Embryonic facial prominence (tissue), 1 donor: ENCODE results near the gene PRR5L.

Experiments used
- DNase-seq: peaks from one replicate; pipeline ENCODE4 v3.0.0-alpha.2; 2016; ENCODE audit errors: extremely low spot score

The PRR5L gene

DNA sequence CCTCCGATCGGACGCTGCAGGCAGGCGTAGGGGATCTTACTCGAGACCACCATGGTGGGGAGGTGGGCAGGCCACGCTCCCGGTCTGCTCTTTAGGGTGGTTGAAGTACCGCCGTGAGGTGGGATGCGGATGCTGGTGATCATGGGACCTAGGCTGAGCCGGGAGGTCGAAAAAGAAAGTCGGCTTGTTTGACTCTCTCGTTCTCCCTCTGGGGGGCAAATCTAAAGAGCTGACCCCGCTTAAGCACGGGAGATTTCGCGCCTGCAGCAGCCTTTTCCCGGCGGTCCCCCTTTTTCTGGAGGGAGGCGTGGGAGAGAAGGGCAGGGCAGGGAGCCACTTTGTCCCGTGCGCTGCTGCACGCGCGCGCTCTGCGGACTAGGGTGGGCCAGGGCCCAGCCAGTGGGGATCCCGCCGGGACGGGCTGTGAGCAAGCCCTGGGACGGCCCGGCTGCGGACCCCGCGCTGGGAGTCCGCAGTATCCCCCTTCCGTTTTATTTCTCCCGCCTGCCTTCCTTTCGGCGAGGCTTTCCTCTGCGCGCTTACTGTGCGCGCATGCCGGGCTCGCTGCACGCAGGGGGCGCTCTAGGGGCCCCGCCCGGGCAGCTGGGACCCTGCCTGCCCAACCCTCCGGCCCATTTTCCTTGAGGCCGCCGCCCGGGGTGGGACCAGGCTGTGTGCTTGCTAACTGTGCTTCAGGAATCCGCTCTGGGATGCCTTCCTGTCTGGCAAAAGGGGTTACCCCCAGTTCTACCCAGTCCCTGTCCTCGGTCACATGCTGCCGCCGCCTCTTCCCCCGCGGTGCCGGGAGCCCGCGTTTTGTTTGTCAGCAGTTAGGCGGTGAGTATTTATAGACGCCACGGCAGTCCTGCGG, 81.0 kb downstream of the PRR5L start:
- DNase-seq: no peak

DNA sequence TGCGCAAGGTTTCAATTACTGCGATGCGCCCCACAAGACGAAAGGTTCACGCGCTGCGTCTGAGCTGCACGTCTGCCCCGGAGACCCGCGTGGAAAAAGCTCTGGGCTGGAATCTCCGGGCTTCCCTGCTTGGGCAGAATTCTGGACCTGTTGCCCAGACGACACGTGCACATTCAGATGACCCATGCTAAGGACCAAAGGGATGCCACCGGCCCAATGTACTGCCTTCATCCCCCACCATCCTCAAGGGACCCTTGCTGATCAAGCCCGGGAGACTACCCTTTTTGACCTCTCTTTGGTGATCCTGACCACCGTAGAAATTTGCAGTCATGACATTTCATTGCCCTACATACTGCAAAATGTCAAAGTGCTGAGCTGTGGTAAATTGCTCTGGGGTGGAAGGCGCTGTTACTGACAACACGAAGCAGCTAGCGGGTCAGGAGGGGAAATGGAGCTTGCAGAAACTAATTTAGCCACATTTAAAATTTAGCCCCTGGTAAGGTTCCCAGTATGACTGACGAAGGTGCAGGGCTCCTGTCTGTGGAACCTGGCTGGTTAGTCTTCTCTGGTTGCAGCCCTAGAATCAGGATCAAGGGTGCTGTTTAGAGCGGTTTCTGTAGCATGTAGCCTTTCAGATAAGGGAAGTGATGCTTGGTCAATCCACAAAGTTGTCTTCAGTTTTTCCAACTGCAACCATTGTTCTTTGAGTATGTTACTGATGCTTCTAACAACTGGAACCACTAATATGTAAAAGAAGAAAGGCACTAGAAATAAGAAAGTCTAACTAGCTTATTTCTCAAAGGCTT, 81.9 kb downstream of the PRR5L start:
- no peak for DNase-seq

DNA sequence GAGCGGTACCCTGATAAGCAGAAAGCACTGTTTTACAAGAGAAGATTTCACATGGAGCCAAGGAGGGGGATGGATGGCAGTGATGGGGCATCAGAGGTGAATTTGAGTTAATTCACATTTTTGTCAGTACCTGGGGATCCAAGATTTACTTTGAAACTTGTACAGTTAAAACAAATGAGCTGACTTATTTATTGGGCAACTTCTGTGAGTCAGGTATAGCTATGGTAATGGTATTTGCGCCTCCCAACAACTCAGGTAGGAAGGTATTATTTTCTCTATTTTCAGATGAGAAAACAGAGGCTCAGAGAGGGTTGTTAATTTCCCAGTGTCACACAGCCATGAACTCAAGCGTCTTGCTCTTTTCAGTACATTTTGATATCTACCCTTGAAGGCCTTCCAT, 83.6 kb downstream of the PRR5L start:
- DNase-seq: no peak

DNA sequence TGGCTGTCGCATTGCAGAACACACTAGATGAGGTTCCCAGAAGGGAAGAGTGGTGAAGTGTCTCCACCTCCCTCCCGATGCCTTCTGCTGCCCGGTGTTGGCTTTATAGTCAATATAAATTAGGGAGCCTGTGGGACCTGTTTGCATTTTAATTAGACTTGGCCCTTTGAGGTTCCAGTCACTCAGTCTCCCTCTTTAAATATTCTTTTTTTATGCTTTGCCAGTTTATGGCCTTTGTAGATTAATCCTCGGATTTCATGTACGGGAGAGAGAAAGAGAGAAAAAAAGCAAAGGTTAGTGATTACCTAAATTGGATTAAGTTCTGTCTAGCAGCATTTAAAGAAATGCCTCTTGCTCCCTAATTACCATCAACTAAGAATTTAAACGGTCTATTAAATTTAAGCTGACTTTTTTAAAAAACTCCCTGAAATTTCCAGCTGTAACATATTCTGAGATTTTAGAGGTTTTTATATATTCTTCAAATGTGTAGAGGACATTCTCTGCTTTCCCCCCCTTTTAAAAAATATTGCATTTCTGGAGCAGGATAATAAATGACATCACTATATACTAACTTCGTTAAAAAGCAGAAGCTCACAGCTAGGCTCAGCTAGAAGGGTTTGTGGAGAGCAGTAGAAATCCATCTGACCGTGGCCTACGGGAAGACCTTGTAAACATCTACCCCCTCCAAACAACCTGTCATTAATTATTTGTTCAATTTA, 84.4 kb downstream of the PRR5L start:
- no peak for DNase-seq

DNA sequence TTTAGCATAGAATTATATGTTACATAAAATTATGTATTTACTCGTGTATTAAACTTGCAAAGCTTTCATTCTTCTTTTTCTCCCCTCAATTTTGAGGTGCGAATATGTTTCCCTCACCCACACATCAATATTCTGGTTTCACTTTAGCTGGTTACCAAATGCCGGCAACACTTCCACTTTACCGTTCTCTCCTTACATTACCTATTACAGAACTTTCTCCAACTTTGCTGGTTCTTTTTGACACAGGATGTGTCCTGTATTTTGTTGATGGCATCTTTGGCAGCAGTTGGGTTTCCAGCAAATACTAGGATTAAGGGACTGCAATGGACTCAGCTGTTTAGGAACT, 84.9 kb downstream of the PRR5L start:
- no peak for DNase-seq

DNA sequence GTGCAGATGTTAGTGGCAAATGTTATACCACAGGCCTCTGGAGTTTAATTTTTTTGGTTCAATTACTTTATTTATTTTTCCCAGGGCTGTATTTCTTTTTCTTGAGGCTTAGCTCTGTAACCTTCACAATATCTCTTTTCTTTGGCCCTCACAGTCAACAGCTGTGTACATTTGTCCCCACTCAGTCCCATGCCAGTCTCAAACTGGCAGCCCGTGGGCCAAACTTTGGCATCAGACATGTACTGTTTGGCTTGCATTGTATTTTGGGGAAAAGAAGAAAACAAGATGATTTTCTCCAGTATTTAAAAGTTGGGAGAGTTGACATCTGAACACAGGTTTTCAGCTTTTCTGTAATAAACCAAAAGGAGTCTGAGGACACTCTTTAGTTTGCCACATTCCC, 87.1 kb downstream of the PRR5L start:
- DNase-seq: no peak

DNA sequence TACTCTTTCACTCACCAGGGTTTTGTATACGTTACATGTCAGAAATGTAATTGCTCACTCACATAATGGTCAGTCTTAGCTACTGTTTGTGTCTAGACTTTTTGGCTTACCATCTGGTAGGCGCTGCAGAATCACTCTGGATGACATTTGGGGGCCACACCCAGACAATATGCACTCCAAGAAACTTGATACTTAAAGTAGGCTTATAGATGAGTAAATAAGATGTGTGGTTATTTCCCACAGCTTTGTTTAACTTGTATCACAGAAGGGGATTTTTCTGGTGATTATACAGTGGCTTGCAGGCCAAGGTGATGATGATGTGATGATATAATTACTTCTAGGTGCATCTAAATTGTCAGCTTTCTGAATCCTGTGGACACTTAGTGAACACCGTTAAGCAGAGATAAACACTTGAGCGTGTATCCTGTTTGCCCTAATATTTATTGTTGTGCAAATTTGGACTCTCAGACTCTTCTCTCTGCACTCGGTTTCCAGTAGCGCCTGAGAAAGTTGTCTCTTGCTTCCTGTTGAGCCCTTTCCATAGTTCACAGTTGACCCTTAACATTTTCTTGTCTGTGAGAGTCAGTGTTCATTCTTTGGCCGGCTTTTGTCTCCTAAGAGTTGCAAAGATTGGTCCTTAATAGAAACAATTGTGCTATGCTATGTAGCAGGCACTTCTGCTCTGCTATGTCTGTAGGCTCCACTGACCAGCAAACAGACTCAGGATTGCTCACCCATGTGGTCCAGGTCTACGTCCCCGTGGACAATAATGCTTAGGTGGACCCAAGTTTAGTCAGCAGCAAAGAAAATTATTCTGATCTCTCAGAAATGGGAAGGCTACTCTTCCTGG, 89.3 kb downstream of the PRR5L start:
- DNase-seq: no peak

DNA sequence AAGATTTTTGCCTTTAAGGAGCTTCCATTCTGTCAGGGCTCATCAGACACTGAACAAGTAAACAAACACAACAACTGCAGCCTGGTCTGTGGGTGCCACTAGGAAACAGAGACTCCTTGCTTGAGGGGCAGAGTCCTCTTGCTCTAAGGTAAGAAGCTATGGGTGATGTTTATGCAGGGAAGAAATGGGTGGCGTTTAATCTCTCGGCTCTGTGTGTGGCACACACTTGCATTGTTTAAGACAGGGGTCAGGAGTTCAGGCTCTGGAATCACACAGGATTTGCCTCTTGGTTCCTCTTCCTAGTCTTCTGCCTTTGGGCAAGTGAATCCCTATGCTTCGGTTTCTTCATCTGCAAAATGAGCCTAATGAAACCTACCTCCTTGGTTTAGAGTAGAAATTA, 90.3 kb downstream of the PRR5L start:
- DNase-seq: no peak

DNA sequence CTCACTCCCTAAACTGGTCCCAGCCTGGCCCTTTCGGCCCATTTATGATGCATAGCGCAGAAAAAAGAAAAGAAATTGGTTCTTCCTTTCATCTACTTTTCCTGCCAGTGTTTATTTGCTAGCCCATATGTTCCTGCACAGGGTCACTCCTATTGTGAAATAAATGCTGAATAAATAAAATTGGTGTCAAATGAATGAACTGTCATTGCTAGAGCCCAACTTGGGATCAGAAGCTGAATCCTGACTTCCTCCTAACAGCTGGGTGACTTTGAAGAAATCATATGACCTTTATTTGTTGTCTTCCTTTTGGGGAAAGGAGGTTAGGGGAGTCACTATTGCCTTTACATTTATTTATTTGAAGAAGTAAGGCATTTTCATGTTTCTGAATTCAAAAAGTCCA, 92.0 kb downstream of the PRR5L start:
- no peak for DNase-seq

DNA sequence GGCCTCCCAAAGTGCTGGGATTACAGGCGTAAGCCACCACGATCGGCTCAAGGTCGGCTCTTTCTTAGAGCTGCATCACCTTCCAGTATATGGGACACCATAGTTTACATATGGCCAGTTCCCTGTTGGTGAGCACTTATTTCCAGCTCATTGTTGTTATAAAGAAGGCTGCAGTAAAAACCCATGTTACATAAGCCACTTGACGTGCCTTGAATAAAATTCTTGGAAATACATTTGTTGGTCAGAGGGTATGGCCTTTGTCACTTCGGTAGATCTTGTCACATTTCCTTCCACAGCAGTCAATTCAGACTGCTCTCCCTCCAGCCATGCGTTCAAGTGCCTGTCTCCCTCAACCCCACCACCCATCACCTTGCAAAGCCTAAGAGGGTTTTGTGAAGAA, 92.9 kb downstream of the PRR5L start:
- no peak for DNase-seq

DNA sequence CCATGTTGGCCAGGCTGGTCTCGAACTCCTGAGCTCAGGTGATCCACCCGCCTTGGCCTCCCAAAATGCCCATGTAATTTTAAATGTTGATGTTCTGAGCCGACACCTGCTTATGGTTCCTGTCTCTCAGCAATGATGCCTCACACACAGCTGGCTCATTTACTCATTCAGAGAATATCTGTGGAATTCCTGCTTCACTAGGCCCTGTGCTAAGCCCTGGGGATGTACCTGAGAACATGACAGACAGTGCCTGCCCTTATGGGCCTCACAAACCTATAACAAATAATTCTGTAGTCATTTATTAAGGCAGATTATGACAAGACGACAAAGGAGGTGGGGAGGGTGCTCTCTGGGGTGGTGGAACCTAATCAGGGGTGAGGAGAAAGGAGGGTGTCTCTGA, 93.7 kb downstream of the PRR5L start:
- DNase-seq: no peak

DNA sequence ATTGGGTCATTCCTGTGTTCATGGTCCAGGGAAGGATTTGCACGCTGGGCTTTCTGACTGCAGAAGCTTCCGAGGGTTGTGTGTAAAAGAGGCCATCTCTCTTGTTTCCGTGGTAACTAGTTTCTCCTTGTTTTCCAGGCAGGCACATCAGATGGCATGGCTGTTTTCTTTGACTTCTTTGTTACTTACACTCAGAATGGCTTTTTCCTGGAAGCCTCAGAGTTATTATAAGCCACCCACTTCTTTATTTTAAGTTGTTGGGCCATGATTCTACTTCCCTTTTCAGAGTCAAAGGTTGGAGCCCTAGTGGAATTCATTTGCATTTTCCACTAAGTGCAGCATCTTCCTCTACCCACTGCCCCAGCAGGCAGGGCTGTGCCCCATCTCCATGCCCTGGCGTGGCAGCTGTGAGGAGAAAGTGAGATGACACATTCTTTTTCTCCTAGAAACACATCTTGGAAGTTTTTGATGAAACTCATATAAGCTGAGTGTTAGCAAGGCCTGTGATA, 94.9 kb downstream of the PRR5L start:
- DNase-seq: no peak

DNA sequence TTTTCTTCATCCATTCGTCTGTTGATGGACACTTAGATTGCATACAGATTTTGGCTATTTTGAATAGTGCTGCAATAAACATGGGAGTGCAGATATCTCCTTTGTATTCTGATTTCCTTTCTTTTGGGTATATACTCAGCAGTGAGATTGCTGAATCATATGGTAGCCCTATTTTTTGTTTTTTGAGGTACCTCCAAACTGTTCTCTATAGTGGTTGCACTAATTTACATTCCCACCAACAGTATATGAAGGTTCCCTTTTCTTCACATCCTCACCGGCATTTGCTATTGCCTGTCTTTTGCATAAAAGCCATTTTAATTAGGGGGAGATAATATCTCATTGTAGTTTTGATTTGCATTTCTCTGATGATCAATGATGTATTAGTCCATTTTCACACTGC, 96.1 kb downstream of the PRR5L start:
- no peak for DNase-seq

DNA sequence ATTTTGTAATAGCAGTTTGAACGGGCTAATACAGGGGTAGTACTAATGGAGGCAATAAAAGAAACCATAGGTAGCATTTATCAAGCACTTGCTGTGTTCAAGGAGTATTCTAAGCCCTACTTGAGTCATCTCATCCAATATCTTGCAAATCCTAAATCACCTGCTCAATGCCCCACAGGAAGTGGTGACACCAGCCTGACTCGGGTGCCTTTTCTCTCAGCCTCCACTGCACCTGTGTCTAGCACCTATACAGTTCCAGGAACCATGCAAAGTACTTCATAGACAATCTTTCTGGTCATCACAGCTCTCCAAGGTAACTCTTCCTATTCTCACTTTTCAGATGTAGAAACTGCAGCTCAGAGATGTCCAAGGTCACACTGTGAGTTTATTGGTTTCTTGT, 98.0 kb downstream of the PRR5L start:
- DNase-seq: no peak

DNA sequence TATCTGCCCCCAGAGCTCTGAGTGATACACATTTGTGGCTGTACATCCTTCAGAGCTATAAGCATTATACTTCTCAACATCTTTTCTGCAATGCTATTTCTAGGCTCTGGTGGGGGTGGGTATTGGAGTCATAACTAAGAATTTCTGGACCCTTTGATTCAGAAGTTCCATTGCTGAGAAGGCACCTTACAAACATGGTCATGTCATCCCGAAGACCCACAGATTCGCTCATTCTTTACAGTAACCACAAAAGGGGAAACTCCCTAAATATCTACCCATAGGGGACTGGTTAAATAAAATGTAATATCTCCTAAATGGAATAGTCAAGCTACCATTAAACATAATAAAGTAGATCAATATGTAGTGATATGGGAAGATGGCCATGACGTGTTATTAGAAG, 98.8 kb downstream of the PRR5L start:
- DNase-seq: no peak

DNA sequence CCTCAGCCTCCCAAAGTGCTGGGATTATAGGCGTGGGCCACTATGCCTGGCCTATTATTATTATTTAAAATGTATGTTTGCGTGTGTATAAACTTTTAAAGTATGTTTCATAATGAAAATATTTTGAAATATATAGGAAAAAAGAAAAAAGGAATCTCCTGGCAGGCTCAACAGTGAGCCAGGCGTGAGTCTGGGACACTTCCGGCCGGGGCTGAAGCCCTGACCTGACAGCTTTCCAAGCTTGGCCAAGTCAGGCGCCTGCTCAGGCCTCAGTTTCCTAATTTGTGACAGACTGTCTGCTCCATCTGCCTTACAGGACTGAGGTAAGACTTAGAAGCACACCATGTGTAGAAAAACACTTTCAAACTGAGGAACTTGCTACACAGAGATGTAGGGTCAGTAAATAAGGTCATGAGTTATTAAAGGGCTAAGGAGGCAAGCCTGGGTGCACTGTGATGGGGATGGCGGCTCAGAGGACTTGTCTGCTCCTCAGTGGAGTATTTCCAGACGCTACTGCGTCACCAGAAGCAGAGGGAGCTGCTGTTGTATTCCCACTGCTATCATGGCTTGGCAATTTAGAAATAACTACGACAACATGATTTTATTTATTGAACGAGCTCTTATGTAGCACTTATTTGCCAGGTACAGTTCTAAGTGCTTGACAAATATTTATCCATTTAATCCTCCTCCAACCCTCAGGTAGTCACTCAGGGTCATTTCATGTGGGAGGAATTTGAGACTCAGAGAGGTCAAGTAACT, 100.1 kb downstream of the PRR5L start:
- no peak for DNase-seq

DNA sequence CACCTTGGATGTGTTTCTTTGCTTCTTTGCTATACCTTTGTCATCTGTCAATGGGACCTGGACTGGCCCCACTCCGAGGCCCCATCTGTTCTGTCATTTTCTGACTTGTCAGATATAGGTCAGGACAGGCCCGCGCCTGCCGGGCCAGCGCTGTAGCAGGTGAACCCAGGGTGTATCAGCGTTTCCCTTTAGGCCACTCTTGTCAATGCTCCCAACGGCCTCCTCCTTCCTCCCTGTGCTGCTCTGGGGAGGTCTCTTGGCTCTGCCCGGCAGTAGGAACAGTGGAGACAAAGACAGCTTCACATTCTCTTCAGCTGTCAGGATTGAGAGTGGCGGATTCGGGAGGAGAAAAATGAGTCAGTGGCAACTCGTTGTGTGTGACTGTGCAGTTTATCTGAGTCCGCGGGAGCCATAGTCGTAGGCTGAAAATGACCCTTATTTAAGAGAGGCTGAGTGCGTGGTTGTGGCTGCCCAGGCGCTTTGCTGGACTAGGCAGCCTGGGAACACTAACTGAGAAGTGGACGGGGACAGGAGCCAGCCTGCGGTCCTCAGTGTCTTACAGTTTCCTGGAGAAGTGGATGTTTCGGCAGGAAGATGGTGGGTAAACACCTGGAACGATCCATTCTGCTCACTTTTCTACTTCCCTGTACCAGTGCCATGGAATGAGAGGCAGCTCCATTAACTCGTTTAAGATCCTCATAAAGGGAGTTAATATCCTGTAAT, 102.3 kb downstream of the PRR5L start:
- DNase-seq: no peak

DNA sequence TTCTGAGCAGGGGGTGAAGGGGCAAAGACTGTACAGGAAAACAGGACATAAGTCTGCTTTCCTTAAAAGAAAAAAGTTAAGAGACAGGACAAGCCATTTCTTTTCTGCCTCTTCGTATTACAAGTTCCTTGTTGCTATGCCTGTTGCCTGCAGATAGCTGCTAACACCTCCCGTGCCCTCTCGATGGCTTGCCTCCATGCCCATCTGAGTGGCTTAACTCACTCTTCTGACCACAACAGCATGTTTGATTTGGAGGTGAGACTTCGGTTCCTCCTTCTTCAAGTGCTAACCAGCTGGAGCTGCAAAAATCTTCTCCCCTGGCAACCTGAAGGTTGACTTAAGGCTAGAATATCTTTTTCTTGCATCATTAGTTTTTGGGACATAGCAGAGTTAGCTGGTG, 103.1 kb downstream of the PRR5L start:
- no peak for DNase-seq

DNA sequence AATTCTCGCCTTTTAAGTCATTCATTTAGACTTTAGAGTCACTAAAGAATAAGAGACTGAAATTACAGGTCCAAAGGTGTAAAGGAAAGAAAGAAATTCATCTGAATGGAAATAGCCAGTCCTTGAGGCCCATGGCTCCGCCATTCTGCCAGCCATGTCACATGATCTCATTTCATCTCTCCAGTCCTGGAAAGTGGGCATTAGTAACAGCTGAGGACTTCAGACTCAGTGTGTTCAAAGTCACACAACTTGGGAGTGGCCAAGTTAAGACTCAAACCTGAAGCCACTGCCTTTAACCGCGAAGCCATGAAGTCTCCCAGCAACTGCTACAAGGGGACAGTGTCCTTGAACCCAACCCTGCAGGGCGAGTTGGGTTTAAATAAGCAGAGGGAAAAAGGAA, 103.7 kb downstream of the PRR5L start:
- no peak for DNase-seq
